Fibroblast of lung (primary cell): ENCODE data around the gene PXDN. TPM values are rescaled to one million over a fixed set of nuclear protein-coding genes. Genes with fewer than 3 reads are reported as not detected.
"Not testable (repeated sequence)": the region's sequence is repeated elsewhere in the genome, so short reads cannot be mapped to it uniquely, and the experiment has no call there.

ENCODE experiments used
- DNase-seq, 2 donors: peaks; one replicate each; pipeline versions ENCODE4 v3.0.0 to v3.0.0-alpha.2; 2010; ENCODE audit warnings: low read depth in 2 of 2
- H2AFZ ChIP-seq: 2 replicates; pipeline ENCODE4 v1.5.1; 2012; ENCODE audit warnings: low read length, control low read depth, inconsistent platforms
- H3K27ac ChIP-seq: 2 replicates; pipeline ENCODE4 v1.5.1; 2011; ENCODE audit warnings: low read length, control low read depth; ENCODE audit not compliant: insufficient read depth
- H3K27me3 ChIP-seq: 2 replicates; pipeline ENCODE4 v1.5.1; 2011; ENCODE audit warnings: mild to moderate bottlenecking, low read length; ENCODE audit not compliant: control insufficient read depth, insufficient read depth
- H3K36me3 ChIP-seq: 2 replicates; pipeline ENCODE4 v1.5.1; 2011; ENCODE audit warnings: low read length; ENCODE audit not compliant: control insufficient read depth, insufficient read depth
- H3K4me1 ChIP-seq: 2 replicates; pipeline ENCODE4 v1.5.1; 2011; ENCODE audit warnings: low read length; ENCODE audit not compliant: control insufficient read depth, insufficient read depth; ENCODE audit errors: extremely low read depth
- H3K4me2 ChIP-seq: 2 replicates; pipeline ENCODE4 v1.5.1; 2011; ENCODE audit warnings: low read length, control low read depth; ENCODE audit not compliant: insufficient read depth; ENCODE audit errors: extremely low read depth
- H3K4me3 ChIP-seq, 4 experiments: fragments of 200-600 bp in 1 of 4; sonication (generic) in 1 of 4; replicated peaks in 1 of 4; 2 replicates each; pipeline ENCODE4 v1.5.1; 2011 to 2016; ENCODE audit warnings: low read length in 4 of 4, low read depth in 3 of 4, mild to moderate bottlenecking in 3 of 4, control low read depth in 2 of 4, inconsistent platforms in 1 of 4, mixed read lengths in 1 of 4; ENCODE audit not compliant: insufficient read depth in 1 of 4; ENCODE audit errors: control extremely low read depth in 1 of 4
- H3K79me2 ChIP-seq: 2 replicates; pipeline ENCODE4 v1.5.1; 2012; ENCODE audit warnings: mild to moderate bottlenecking, low read length, inconsistent platforms; ENCODE audit not compliant: control insufficient read depth, insufficient read depth
- H3K9ac ChIP-seq: 2 replicates; pipeline ENCODE4 v1.5.1; 2011; ENCODE audit warnings: mild to moderate bottlenecking, low read length, control low read depth; ENCODE audit not compliant: insufficient read depth
- H3K9me3 ChIP-seq: 2 replicates; pipeline ENCODE4 v1.5.1; 2012; ENCODE audit warnings: low read depth, low read length; ENCODE audit not compliant: control insufficient read depth, insufficient read depth
- H4K20me1 ChIP-seq: 2 replicates; pipeline ENCODE4 v1.5.1; 2011; ENCODE audit warnings: low read length; ENCODE audit not compliant: control insufficient read depth, insufficient read depth; ENCODE audit errors: extremely low read depth
- EZH2 ChIP-seq: IDR thresholded peaks from 2 replicates; pipeline ENCODE4 v1.5.1; 2012; ENCODE audit warnings: low read length, control low read depth, mild to moderate bottlenecking; ENCODE audit errors: missing control alignments
- polyA plus RNA-seq, 2 donors: library from polyadenylated mRNA; depleted of rRNA in 1 of 2; stranded (reverse) in 1 of 2; unstranded in 1 of 2; fragments of >200 nt; gene quantifications; 2 replicates each; pipeline ENCODE4 v1.2.1, GENCODE V29; 2011 to 2012; ENCODE audit warnings: missing spikeins in 1 of 2
- total RNA-seq: library from RNA; depleted of rRNA; stranded (reverse); fragments of >200 nt; gene quantifications from 2 replicates; pipeline ENCODE4 v1.2.1, GENCODE V29; 2014
- TF ChIP-seq, protein P1 (sequence below), 2 donors: IDR thresholded peaks in 1 of 2; conservative IDR thresholded peaks in 1 of 2; 1 replicate in 1 of 2; 2 replicates in 1 of 2; pipeline ENCODE4 v1.5.1; 2011 to 2012; ENCODE audit warnings: low read length in 2 of 2, control low read depth in 1 of 2, inconsistent platforms in 1 of 2, low read depth in 1 of 2, mild to moderate bottlenecking in 1 of 2

The PXDN gene
- total and polyA plus RNA-seq, 2 donors (not counting 1 experiment from before 2014, with no cell fraction given) = 153 to 298 TPM

DNA sequence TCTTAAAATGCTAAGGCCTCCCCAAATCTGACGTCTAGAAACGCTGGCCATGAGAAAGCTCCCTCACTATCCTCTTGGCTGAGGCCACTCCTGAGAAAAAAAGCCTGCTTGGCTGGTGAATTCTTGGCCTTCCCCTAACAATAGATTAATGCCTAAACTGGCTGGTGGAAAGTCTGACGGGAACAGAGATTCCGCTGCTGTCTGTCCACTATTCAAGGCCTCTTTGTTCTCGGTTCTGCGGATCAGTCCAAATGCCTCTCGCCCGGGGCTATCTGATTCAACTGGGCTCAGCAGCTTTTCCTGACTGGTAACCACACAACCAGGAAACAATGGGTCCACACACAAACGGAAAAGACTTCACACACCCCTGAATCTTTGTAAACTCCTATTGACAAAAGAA is 27.2 kb downstream of the PXDN start:
- no peak for TF ChIP-seq EZH2
- TF ChIP-seq, protein P1, sequence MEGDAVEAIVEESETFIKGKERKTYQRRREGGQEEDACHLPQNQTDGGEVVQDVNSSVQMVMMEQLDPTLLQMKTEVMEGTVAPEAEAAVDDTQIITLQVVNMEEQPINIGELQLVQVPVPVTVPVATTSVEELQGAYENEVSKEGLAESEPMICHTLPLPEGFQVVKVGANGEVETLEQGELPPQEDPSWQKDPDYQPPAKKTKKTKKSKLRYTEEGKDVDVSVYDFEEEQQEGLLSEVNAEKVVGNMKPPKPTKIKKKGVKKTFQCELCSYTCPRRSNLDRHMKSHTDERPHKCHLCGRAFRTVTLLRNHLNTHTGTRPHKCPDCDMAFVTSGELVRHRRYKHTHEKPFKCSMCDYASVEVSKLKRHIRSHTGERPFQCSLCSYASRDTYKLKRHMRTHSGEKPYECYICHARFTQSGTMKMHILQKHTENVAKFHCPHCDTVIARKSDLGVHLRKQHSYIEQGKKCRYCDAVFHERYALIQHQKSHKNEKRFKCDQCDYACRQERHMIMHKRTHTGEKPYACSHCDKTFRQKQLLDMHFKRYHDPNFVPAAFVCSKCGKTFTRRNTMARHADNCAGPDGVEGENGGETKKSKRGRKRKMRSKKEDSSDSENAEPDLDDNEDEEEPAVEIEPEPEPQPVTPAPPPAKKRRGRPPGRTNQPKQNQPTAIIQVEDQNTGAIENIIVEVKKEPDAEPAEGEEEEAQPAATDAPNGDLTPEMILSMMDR (conservative IDR thresholded peaks at IDR 0.05 in 1 of 2, IDR thresholded peaks at IDR 0.05 in 1 of 2; ENCODE audit: low read depth in 1 of 2, low read length in 2 of 2) = no peak
- H3K9ac ChIP-seq = no peak overlapping the region
- no peaks in the 10 kb centered on the region for H4K20me1 ChIP-seq

DNA sequence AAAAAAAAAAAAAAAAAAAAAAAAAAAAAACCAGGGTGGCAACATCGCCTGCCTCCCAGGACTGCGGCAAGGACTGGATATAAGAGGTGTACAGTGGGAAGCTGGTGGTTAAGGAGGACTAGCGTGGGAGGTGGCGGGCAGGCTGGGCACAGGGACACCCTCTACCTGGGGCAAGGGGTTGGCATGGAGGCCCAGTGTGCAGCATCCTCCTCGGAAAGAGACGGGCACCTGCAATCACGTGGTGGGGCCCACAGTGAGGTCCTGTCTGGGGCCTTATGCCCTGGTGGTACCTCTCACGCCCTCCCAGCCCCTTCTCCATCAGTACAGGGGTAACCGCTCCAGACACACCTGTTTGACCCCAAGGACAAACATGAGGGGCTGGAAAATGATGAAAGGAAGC is 27.9 kb downstream of the PXDN start:
- Histone ChIP-seq H3K4me2 (no peak overlapping the region), H4K20me1 (peaks cover 3% of the 10 kb centered on the region), H3K9me3 (no peaks in the 10 kb centered on the region), H3K79me2 (peaks cover 56% of the 10 kb centered on the region), H2AFZ (no peak overlapping the region), H3K4me1 (peaks cover 23% of the 10 kb centered on the region), H3K36me3 (no peaks in the 10 kb centered on the region), H3K27me3 (no peaks in the 10 kb centered on the region), H3K27ac (no peak overlapping the region), H3K4me3 (no peak overlapping the region), H3K9ac (no peak overlapping the region)
- no peak for DNase-seq
- TF ChIP-seq, protein P1 (conservative IDR thresholded peaks at IDR 0.05 in 1 of 2, IDR thresholded peaks at IDR 0.05 in 1 of 2; ENCODE audit: low read depth in 1 of 2, low read length in 2 of 2) = no peak
- no peak for TF ChIP-seq EZH2

More for the DNA sequence above, 27.2 kb downstream of the PXDN start:
- Histone ChIP-seq H2AFZ (no peak overlapping the region), H3K27me3 (no peaks in the 10 kb centered on the region), H3K27ac (no peak overlapping the region), H3K36me3 (no peaks in the 10 kb centered on the region), H3K4me3 (no peak overlapping the region), H3K4me2 (no peak overlapping the region), H3K4me1 (peaks cover 25% of the 10 kb centered on the region), H3K79me2 (peaks cover 54% of the 10 kb centered on the region), H3K9me3 (no peaks in the 10 kb centered on the region)
- peak in 1 of 2 donors; percentile 79 for DNase-seq

- not testable (repeated sequence) for H2AFZ ChIP-seq, H3K36me3 ChIP-seq, H3K4me2 ChIP-seq, DNase-seq, H4K20me1 ChIP-seq, H3K9ac ChIP-seq, H3K27me3 ChIP-seq, H3K27ac ChIP-seq, H3K4me3 ChIP-seq, H3K9me3 ChIP-seq
- Histone ChIP-seq H3K79me2 (peaks cover 56% of the 10 kb centered on the region), H3K4me1 (peaks cover 20% of the 10 kb centered on the region)
Measured at GRCh38 chr2:1716014-1716305, 28.4 kb downstream of the PXDN start.
